ENCODE measurements around the gene PPIP5K2. TPM values are rescaled to one million over a fixed set of nuclear protein-coding genes. Genes with fewer than 3 reads are reported as not detected.
A peak's percentile ranks its signal among the peaks of the same experiment; 100 is the strongest.
"Not testable (repeated sequence)": the region's sequence is repeated elsewhere in the genome, so short reads cannot be mapped to it uniquely, and the experiment has no call there.

Gene PPIP5K2
- 28.8 TPM for polyA plus RNA-seq (ENCODE audit: insufficient read length)

DNA sequence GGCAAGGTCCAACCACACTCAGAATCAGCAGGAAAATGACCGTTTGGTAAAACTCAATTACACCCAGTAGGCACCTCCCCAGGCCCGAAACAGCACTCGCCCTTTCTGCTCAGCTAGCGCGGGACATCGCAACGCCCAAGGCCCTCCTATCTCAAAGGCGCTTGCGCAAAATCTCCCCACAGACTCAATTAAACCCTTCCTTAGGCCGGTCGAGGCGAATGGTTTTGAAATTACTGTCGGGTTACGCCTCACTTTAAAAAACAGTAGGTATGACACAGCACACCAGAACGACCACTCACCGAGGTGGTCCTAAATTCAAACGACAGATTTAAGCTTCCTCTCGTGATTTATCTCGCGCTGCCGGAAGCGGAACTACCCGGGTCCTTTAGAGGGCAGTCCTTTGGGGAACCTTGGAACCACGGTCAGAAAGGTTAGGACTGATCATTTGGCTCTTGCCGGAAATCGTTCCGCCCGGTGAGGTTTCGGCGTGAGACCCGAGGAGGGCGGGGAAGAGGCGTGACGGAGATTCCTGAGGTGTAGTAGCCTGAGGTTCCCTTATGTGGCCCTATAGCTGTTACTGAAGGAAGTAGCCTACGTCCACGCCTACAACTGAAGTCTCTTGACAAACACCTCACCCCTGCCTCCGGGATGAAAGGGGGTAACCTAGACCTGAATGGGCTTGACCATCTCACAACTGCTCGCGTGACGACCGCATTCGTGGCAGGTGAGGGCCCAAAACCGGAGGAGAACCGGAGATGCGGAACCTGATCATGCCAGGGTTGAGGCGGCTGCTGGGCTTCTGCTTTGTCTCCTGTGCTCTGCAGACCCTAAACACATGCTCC is at the start of gene PPIP5K2, which contains the start of gene GIN1:
Gene PPIP5K2, plus strand, starts transcription at position 537 of the 842 bp plus-strand sequence. CDS start 9,289 bp downstream, outside the sequence.
Gene GIN1, minus strand, starts transcription at position 374 of the 842 bp plus-strand sequence. CDS start 11,431 bp downstream, outside the sequence.
- peak; percentile 97 for DNase-seq

- not testable (repeated sequence) for DNase-seq
Observed at GRCh38 chr5:103073500-103073899, 46.6 kb upstream of the PPIP5K2 start.

DNA sequence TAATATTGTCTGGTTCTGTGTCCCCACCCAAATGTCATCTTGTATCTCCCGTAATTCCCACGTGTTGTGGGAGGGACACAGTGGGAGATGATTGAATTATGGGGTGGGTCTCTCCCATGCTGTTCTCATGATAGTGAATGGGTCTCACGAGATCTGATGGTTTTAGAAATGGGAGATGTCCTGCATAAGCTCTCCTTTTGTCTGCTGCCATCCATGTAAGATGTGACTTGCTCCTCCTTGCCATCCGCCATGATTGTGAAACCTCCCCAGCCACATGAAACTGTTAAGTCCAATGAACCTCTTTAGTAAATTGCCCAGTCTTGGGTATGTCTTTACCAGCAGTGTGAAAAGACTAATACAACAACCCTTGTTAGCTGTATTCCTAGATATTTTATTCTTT is 44.7 kb upstream of the PPIP5K2 start:
- no peak for DNase-seq

- DNase-seq, result no peak
Observed at GRCh38 chr5:103079796-103080195, 40.3 kb upstream of the PPIP5K2 start.

GRCh38 chr5:103086547-103086946 is 33.6 kb upstream of the PPIP5K2 start:
- no peak for DNase-seq

GRCh38 chr5:103089272-103089671 is 30.8 kb upstream of the PPIP5K2 start:
- DNase-seq, result no peak

- no peak for DNase-seq
Observed at GRCh38 chr5:103090791-103091190, 29.3 kb upstream of the PPIP5K2 start.

GRCh38 chr5:103092676-103093075 is 27.4 kb upstream of the PPIP5K2 start:
- no peak for DNase-seq

DNA sequence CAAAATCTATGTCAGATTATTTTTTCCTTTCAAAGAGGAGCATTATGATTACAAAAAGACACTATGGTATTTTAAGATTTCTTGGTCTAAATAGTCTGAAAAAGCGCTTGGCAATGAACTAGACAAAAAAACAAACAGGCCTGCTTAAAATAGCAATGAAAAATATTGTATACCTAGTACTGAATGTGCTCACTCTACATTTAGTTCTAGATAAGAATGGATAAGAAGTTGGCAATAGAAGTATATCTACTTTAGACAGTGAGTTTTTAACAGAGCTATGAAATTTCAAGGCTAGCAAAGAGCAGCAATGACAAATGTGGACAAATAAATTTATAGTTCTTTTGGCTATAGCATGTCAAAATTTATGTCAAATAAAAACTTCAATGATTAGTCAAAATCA is 26.4 kb upstream of the PPIP5K2 start:
- DNase-seq, result no peak

GRCh38 chr5:103094737-103095136 is 25.4 kb upstream of the PPIP5K2 start:
- DNase-seq, result no peak

DNA sequence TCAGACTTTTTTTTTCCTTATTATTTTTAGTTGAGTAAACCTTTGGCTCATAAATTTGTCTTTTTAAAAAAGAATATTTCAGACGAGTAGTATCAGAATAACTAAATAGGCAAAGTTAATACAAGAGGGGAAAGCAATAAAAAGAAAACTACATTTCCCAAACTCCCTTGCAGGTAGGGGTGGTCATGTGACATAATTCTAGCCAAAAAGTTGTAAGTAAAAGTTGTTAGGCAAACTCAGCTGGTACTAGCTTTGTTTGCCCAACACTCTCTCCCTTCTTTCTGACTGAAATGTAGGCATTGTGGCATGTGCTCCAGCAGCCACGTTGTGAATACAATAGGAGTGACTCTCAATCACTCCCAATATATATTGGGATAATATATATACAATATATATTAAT is 21.1 kb upstream of the PPIP5K2 start:
- DNase-seq, result no peak

DNA sequence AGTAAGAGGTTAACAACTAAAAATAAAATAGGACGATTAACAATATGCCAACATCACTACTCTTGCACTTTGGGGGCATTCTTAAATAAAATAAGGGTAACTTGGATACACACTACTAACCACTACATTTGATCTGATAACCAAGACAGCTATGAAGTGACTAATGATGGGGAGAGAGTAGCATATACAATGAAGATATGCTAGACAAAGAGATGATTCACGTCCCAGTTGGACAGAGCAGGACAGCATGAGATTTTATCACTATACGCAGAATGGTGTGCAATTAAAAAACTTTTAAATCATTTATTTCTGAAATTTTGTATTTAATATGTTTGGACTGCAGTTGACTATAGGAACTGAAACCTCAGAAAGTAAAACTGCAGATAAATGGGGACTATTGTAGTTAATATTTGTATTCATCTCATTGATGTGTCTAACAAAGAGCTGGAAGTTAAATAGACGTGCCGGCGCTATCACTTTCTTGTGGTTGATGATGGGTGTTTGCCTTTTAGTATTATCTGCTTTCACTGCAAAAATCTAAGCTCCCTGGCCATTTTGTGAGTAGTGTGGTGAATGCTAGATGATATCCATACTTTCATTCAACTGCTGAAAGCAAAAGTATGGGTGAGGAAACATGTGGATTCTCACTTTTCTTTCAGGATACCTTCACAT is 18.9 kb upstream of the PPIP5K2 start:
- DNase-seq, result no peak

GRCh38 chr5:103102234-103102633 is 17.9 kb upstream of the PPIP5K2 start:
- no peak for DNase-seq

DNA sequence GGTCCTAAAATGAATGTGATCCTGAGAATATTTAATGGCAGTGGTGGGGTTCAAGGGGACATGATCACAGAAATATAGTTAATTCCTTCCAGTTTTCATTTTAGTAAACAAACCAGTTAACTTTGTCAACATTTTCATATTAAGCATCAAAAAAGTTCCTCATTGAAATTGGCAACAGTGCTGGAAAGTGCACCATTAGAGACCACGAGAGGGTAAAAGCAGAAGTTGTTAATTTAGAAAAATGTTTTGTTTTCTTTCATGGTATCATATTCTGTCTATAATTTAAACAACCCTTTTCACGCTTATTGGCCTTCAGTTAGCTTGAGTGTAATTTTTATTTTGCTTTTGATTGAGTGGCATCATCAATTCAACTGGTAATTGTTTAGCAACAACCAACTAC is 12.0 kb upstream of the PPIP5K2 start:
- no peak for DNase-seq

GRCh38 chr5:103109277-103109676 is 10.8 kb upstream of the PPIP5K2 start:
- DNase-seq, result no peak

GRCh38 chr5:103110403-103110802 is 9.7 kb upstream of the PPIP5K2 start:
- no peak for DNase-seq

DNA sequence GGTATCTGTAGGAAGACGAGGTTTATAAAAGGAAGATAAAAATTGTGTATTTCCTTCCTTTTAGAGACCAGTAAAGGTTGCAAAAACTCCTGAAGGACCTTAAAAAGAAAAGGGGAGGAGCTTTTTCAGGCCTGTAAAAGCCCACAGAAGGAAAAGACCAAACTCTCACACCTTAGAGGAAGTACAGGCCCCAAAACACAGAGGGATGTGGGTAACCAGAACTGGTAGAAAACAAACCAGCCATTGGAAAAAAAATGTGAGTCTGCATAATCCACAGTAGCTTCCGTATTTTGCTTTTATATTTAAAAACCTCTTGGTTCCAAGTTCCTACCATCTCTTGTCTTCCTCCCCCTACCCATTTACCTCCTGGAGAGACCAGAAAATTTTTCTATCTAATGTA is 8.6 kb upstream of the PPIP5K2 start:
- no peak for DNase-seq

- DNase-seq, result no peak
Observed at GRCh38 chr5:103112910-103113309, 7.2 kb upstream of the PPIP5K2 start.

DNA sequence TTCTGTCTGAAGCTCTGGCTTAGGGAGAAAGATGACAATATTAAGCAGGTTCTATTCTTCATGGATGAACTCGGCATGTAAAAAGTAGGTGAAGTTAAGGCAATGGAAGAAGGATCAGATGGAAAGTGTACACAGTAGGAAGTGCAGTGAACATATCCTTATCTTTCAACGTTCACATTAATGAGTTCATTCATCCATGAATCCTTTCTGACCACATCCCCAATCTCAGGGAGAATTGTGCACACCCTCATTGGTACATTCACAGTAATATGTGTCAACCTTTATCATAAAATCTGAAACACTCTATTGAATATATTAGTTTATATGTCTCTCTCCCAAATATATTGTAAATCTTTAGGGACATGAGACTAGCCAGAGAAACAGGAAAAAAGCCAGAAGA is 5.7 kb upstream of the PPIP5K2 start:
- DNase-seq, result no peak

DNA sequence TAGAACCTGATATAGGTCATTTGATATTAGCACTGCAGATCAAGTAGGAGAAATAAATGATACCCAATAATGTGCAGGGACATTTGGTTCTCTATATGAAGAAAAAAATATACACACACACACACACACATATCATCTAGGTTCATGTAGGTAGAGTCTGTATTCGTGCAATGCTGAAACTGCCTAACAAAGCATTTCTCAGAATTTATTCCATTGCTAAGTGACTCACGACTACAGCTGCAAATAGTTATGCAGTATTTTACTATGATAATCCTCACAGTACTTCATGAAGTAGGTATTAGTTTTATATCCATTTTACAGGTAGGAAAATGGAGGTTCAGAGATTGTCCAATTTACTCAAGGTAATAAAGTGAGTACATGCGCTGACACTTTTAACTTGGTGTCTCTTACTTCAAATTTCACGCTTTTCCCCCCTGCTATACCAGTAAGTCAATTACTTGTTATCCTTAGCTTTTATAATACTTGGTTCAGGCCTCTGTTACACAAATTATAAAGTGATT is 2.6 kb upstream of the PPIP5K2 start:
- DNase-seq, result no peak

DNA sequence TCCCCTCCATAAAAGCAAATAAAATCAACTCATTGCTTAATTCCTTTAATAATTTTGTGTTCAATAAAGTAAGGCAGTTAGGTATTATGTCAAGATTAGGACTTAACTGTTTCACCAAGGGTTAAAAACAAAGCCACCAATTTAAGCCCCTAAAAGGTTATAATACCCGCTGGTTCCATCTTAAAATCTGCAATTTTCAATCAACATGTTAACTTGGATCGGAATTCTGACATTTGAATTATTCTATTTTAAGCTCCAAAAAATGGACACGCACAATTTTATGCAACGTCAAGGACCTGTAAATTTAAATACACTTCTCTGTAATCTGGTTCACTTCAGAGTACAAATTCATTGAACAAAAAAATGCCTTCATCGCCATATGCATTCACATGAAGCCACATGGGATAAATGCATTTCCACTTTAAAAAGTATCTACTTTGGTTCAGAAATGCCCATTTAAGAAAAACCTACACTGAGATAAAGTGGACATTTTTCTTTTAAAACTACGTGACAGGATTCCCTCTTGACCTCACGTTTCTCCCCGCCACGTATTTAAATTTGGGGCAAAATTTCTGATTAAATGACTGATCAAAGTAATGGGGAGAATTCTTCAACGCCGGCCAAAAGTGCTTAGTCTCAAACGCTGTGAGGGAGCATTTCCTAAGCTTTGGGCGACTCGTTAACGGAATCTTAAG is 884 bp upstream of the PPIP5K2 start:
- peak; percentile 13 for DNase-seq

DNA sequence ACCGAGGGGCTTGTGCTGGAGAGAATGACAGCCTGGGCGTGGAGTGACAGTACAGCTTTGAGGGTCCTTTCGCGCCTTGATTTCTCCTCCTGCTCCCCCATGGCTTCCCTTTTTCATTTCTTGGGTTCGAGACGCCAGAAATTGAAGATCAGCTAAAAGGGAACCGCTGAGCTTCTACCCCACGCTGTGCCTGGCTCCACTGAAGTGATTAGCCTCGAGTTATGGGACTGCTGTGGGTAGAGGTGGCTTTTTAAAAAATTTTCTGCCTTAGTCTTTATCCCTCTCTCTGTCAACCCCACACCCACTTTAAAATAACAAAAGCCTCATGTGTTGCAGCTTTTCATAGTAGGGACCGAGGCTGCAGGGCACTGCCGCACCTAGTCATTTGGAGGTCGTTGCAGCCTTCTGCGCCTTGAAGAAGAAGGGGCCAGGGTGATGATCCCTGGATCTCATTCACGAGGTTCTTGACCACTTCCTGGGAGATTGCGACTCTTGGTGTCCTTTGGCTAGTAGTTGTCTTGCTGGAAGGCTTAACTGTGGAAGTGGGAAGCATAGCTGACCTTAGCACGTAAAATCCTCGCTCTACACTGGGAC is 603 bp downstream of the PPIP5K2 start:
- DNase-seq, result peak; percentile 16

DNA sequence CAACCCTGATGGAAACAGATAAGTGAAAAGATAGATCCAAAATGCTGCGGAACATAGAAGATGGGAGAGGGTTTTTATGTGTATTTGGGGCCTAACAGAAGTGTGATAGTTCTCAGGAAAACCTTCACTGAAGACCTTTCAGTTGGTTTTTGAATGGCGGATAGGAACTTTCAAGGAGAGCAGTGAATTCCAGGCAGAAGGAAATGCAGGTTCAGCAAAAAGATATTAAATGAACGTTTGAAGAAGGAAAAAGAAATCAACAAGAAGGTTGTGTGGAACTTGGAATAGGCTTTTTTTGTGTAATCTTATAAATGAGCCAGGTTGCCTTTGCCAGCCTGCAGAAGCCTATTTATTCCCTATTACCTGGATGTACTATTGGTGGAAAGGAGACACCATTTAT is 2.1 kb downstream of the PPIP5K2 start:
- DNase-seq, result no peak
